Tongue (tissue), 2 donors: ENCODE results near the gene ITSN1. TPM values are rescaled to one million over a fixed set of nuclear protein-coding genes. Genes with fewer than 3 reads are reported as not detected.
"Not testable (repeated sequence)": the region's sequence is repeated elsewhere in the genome, so short reads cannot be mapped to it uniquely, and the experiment has no call there.

Experiments
- DNase-seq: peaks from one replicate; pipeline ENCODE4 v3.0.0-alpha.2; 2015
- total RNA-seq: library from RNA; depleted of rRNA; stranded (reverse); fragments of >200 nt; gene quantifications from one replicate; pipeline ENCODE4 v1.2.3, GENCODE V29; 2014

The ITSN1 gene
- total RNA-seq, 1 donor from 2014 or later, result 74.2 TPM

DNA sequence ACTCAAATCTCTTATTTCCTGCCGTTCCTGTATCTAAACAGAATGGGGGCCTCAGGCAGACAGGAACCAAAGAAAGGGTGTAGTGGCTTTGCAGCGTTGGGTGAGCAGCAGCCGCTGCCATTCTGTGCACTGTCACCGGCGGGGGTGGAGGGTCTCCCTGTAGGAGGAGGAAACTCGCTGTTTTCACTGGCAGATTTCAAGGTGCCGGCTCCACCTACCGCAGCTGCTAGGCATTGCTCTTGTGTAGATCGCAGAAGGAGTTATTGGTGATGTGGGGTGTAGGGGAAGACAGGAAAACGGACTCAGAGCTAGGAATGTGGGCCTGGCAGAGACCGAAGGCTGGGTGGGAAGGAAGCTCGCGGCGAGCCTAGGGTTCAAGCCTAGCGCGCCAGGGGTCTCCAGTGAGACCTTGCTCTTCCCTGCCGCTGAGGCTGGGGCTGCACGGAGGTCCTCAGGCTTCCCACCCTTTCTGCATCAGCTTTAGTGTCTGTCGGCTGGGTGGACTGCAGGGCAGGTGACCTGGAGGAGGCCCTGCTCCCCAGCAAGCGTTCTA, 252.5 kb downstream of the ITSN1 start:
- peak; percentile 93 for DNase-seq

DNA sequence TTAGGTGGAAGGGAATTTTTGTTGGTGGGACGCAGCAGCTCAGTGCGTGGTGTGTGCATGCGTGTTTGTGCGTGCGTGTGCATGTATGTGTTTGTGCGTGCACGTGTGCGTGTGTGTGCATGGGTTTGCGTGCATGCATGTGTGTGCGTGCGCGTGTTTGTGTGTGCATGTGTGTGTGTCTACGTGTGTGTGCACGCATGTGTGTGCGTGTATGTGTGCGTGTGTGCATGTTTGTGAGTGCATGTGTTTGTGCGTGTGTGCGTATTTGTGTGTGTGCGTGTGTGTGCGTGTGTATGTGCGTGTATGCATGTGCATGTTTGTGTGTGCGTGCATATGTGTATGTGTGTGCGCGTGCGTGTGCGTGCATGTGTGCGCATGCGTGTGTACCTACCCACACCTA, 253.1 kb downstream of the ITSN1 start:
- no peak for DNase-seq

DNA sequence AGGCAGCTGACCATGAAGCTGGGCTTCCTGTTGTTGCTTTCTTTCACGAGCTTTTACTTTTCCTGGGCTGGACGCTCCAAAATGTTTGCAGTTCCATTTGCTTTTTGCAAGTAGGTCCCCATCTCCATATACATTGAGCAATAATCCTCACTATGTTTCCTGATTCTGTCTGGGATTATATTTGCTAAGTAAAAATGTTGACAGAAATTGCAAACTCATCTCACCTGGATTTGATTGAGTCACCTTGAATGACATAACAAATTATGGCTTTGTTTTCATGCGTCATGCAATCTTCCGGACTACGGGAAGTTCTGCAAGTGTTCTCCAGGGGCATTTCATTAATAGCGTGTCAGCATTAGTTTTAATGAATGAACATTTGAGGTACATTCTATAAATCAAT, 254.4 kb downstream of the ITSN1 start:
- DNase-seq, result no peak

DNA sequence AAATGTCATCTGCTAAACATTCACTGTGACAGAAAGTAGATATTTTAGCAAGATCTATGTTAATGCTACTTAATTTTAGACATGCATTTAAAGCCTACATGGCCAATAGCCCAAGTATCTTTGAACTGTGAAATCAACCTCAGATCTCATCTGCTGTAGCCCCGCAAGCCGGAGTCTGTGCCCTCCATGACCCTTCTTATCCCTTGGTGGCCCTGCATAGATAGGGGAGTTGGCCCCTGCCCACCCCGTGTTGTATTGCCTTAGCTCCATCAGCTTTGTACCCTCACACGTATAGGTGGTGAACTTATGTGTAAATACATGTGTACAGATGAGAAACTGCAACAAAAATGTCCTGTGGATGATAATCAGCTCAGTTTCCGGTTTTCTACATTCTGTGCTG, 254.8 kb downstream of the ITSN1 start:
- no peak for DNase-seq

DNA sequence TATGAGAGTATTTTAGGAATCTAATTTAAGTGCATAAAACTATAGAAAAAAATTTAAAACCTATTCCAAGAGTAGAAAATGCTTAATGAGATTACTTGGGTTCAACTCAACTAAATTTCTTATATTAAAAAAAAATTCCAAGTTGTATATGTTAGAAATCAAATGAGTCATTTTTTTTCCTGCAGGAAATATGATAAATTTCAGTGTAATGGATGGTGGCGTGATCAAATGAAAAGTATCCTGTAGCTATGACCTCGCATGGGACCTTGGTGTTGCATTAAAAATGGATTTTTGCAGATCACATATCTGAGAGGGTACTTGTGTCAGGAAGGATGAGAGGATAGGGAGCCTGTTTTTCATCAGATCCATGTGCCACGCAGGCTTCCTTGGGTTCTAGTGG, 255.4 kb downstream of the ITSN1 start:
- DNase-seq, result no peak

DNA sequence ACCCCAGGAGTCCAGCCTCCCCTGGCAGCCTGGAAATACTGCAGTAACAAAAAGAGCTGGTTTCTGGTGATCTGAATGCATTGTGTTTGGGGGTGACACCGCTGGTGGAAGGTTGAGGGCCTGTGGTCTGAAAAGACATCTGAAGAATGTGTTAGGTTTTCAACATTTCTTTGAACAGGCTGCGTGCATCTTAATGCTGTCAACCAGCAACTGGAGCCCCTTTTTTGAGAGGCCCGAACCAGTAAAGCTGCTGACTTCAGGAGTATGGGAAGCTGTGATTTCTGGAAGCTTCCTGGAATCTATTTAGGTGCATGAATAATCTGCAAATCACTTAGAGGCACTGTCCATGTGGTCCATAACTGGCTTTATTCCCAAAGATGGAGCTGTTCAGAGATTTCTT, 256.3 kb downstream of the ITSN1 start:
- DNase-seq, result no peak

DNA sequence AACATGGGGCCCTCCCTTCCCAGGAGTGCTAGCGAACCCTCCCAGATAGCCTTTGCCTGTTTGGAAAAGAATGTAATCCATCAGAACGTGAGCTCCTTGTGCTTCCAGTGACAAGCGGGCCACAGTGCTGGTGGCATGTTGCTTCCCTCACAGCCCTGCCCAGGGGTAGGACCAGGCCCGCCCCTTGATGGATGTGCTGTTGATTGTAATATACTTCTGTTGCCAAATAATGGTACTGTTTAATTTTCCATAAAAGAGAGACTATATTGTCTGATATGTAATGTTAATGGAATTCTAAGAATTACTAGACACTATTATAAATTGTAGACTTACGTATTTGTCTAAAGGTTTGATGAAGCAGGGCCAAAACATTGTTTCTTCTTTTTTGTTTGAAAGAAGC, 256.9 kb downstream of the ITSN1 start:
- DNase-seq, result no peak

DNA sequence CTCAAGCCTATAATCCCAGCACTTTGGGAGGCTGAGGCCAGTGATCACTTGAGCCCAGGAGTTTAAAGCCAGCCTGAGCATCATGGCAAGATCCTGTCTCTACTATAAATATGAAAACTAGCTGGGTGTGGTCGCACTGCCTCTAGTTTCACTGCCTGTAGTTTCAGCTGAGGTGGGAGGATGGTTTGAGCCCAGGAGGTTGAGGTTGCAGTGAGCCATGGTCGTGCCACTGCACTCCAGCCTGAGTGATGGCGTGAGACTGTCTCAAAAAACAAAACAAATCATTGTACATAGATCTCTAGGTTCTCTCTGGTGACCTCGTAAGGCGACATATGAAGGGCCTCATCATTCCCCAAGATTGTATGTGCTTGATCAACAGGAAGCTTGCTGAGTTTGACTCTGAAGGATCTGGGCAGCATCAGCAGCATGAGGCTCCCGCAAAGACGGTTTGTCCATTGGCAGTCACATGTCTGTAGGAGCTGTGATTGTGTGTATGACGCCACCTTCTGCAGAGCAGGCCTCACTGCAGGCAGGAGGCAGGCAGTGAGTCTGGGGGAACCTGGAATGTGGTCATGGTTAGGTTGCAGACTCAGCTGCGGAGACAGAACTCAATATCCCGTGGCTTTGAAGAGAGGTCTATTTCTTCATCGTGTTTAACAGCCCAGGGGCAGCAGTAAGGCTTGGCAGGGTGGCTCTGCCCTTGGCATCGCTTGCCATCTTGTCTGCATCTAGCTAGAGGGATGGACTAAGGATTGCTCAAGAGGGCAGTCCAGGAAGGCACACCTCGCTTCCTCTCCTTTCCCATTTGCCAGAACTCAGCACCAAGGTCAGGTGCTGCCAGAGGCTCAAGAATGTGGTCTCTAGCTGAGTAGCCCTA, 259.3 kb downstream of the ITSN1 start:
- peak; percentile 65 for DNase-seq

DNA sequence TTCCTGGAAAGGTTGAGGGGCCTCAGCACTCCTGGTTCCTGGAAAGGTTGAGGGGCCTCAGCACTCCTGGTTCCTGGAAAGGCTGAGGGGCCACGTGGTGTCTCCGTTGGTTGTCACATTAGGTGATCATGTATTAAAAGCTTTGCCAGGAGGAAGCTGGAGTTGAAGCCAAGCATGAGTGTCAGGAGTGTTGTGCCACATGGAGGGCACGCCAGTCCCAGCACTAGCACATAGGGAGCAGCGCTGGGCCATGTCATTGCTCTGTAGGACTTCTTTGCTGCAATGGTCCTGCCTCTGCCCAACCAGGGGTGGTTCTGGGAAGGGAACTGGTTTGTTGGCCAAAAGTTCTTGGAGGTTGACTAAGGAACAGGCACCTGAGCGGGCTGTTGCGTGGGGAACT, 260.0 kb downstream of the ITSN1 start:
- no peak for DNase-seq

DNA sequence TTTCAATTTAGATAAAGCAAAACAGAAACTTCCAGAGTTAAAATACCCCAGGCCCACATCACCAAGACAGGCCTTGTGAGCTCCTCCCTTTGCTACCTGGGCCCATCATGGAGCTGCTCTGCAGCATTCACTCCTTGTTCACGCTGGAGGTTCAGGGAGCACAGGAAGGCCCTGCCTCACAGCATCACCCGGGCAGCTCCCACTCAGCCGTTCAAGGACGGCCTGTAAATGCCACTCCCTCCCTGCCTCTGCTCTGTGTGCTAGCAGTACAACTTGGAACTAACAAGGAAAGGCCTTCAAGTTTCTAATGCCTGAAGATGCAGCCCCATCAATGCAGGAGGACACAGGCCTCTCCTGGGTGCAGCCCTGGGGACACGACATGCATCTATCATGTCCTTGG, 261.7 kb downstream of the ITSN1 start:
- no peak for DNase-seq

DNA sequence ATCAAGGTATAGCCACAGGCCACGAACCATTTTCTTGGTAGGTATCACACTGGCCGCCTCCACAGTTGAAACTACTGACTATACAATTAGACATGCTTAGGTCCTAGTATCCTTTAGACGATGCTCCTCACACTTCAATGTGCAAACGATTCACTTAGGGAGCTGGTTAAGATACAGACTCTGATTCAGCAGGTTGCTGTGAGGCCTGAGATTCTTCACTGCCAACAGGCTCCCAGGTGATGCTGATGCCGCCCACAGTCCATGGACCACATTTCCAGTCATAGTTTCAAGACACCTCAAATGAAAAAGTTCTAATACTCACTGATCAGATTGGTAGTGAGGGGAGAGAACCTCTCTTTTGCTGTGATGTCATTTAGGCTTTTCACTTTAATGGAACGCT, 266.5 kb downstream of the ITSN1 start:
- DNase-seq, result no peak

DNA sequence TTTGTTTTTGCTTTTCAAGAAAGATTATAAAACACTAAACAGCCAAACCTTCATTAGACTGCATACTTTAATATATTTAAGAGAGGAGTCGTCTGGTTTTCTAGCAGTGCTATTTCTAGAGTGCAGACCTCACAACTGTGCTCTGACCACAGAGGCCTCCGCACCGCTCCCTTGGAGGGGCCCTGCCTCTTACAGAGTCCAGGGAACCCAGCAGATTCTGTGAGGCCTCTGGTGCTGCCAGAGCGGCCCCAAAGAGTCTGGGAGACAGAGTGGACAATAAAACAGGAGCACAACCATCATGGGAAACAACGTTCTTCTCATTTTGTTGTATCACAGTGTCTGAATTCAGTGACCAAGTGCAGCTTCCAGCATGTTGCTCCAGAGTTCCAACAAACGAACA, 267.5 kb downstream of the ITSN1 start:
- DNase-seq, result no peak

DNA sequence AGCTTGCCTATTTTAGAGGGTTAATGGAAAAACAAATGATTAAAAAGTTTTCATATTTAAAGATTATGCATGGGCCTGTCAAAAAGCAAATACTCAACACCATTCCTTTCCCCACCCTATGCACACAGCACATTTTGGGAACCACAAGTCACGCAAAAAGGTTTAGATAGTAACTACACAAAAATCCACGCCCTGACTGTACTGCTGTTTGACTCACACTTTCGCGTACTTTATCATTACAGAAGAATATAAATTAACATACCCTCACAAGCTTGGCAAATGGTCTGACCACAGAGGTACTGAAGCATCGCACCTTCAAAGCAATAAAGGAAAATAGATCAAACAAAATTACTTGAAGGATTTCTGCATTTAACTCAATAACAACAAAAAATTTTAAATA, 271.9 kb downstream of the ITSN1 start:
- DNase-seq, result no peak

DNA sequence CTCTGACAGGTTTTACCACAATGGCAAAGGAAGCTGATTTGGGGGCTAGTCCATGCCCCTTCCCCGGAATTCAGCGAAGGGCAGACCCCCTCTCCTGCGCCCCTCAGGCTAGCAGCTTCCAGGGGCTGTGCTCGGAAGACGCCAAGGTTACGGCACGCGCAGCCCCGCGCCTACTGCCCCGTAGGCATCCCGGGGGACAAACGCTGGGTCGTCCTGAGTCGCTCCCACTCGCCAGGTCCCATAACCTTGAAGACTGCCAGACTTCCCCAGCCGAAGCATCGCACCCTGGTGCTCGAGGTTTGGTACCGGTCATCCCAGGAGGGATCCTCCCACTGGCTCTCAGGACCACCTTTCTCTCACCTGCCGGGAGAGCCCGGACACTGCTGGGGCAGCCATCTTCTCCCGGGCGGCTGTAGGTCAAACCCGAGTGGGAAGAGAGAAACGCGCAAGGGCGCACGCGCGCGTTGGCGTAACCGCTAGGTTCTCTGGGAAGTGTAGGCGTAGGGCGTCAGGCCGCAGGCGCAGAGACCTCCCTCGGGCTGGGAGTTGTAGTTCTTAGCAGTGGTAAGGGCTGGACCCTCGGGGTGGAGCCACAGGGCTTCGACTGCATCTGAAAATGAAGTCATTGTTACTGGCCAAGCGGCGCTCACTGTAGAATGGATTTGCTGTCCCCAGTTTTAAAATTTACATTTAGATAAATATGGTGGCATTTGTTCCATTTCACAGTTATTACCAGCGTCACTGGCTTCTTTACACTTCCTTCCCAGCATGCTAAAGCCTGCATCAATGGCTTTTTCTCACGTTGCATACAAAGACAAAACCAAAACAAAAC, 273.3 kb downstream of the ITSN1 start, which contains the start of gene ATP5PO:
ATP5PO (minus strand) TSS at position 437 of the 832 bp plus-strand sequence; CDS start at position 396, 41 bp downstream.
- DNase-seq, result peak; percentile 99

DNA sequence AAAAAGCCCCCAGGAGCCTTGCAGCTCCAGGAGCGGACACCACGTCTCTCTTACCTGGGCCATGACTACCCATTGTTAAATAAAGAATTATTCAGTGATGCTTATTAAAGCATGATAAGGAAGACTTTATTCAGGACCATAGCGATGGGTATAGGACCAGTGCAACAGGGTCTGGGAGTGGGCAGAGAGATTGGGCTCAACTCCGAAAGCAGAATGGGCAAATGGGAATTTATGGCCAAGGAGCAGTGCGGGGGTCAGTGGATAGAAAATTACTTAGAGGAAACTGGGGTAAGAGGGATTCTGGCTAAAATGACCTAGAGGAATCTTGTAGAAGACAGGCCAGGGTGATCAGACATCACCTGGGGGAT, 273.9 kb downstream of the ITSN1 start:
- no peak for DNase-seq

DNA sequence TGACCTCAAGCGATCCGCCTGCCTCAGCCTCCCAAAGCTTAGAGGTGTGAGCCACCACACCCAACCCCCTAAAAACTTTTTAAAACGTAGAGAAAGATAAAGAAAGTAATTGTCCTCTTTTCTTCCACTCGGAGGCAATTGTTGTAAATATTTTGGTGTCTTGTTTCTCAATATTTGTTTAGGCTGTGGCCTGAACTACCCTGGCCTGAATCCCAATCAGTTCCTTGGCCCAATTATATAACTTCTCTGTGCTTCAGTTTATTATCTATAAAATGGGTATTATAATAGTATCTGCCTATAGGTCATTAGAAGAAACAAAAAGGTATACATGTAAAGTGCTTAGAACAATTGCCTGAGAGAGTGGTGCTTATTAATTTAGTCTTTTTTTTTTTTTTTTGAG, 275.1 kb downstream of the ITSN1 start:
- DNase-seq, result no peak

DNA sequence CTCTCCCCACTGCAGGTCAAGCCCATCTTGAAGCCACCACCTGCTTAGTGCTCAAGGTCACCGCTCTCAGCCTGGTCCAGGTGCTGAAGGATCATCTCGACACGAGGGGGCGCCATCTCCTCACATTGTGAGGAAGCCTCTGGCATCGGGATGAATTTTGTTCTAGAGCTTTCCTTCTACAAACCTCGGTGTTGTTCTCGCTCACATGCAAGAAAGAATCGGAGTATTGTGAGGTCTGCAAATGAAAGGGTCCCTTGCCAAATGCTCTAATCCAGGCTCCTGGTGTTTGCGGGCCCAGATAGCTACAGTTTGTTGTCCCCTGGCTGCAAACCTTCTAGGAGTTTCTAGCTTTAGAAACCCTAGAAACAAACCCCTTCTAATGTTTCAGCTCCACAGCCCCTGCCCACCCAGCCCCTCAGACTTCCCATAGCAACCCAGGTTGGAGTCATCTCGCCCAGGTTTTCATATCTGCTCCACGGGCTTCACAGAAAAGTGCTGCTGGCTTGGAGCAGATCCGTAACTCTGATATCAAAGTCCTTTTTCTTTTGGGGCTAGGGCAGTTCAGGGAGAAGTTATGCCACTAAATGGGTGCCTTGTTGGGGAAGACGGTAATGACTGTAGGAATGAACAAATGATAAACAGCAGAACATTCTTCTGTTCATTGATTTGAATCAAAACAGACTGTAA, 281.9 kb downstream of the ITSN1 start:
- peak; percentile 95 for DNase-seq

DNA sequence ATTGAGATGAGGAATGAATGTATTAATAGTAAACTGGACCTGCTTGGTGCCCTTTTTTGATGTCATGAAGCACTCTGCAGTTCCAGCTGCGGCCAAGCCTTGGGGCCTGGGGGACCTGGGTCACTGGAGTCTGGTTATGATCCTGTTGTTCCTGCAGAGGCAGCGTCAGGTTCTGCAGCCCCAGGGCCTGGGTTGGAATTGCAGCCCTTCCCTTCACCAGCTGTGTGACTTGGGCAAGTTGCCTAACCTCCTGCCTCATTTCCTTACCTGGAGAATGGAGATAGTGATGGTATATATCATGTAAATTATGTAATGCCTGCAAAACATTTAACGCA, 282.4 kb downstream of the ITSN1 start:
- DNase-seq, result no peak

DNA sequence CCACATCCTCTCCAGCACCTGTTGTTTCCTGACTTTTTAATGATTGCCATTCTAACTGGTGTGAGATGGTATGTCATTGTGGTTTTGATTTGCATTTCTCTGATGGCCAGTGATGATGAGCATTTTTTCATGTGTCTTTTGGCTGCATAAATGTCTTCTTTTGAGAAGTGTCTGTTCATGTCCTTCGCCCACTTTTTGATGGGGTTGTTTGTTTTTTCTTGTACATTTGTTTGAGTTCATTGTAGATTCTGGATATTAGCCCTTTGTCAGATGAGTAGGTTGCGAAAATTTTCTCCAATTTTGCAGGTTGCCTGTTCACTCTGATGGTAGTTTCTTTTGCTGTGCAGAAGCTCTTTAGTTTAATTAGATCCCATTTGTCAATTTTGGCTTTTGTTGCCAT, 283.9 kb downstream of the ITSN1 start:
- DNase-seq, result not testable (repeated sequence)

DNA sequence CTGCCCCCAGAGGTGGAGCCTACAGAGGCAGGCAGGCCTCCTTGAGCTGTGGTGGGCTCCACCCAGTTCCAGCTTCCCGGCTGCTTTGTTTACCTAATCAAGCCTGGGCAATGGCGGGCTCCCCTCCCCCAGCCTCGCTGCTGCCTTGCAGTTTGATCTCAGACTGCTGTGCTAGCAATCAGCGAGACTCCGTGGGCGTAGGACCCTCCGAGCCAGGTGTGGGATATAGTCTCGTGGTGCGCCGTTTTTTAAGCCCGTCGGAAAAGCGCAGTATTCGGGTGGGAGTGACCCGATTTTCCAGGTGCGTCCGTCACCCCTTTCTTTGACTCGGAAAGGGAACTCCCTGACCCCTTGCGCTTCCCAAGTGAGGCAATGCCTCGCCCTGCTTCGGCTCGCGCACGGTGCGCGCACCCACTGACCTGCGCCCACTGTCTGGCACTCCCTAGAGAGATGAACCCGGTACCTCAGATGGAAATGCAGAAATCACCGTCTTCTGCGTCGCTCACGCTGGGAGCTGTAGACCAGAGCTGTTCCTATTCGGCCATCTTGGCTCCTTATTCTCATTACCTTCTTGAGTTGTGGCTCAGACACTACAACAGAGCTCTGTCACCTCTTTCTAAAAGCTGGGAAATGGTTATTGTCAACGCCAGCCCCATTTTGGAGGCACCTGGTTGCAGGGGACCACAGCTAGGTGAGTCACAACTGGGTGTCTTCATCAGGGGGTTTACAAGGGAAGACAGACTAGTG, 288.9 kb downstream of the ITSN1 start:
- DNase-seq, result not testable (repeated sequence)

DNA sequence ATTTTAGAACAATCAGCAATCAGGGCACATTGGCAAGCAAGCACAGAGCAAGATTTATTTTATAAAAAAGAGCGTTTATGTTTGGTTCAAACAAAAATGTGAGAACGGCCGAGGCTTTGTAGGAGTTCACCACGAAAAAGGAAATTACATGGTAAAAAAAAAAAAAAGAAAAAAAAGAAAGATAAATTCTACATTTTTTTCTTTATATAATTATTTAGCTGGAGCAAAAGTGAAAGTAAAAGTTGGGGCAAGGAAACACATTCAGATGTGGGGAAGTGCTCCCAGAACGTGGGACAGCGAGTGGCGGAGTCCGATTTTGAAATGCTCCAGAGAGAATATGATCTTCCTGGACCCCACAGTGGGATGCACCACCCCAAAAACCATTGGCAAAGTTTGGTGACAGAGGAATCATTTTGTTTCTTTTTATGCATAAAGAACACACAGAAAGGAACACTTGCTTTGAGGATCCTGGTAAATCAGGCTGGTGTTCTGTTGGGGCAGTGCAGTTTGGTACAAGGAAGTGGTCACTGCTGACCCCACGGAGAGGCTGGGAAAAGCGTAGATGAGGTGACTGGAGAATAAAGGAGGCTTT, 289.6 kb downstream of the ITSN1 start:
- no peak for DNase-seq

DNA sequence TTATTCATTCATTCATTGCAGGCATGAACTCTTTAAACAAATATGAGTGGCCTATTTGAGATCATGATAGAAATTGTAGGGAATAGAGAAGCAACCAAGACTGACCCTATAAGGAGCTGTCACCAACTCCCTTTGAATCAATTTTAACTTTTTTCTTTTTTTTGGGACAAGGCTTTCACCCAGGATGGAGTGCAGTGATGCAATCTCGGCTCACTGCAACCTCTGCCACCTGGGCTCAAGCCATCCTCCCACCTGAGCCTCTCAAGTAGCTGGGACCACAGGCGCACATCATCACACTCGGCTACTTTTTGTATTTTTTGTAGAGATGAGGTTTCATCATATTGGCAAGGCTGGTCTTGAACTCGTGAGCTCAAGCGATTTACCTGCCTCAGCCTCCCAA, 290.4 kb downstream of the ITSN1 start:
- DNase-seq, result no peak
